HepG2 (cell line): ENCODE measurements around the gene BAIAP2L1. TPM values are rescaled to one million over a fixed set of nuclear protein-coding genes. Genes with fewer than 3 reads are reported as not detected.
A peak's percentile ranks its signal among the peaks of the same experiment; 100 is the strongest.

ENCODE experiments used
- BRD4 ChIP-seq: sonication (generic); formaldehyde crosslinking; IDR thresholded peaks from 2 replicates; pipeline ENCODE4 v1.4.0; 2020; ENCODE audit warnings: missing genetic modification reagents
- CREB1 ChIP-seq, 2 experiments: fragments of 450-650 bp in 1 of 2; IDR thresholded peaks; 2 replicates each; pipeline ENCODE4 v1.6.1; 2016 to 2017; ENCODE audit warnings: control low read depth in 1 of 2, mild to moderate bottlenecking in 1 of 2, missing compliant biosample characterization in 1 of 2, missing genetic modification characterization in 1 of 2
- MTA3 ChIP-seq: sonication (generic); formaldehyde crosslinking; IDR thresholded peaks from 2 replicates; pipeline ENCODE4 v1.4.0; 2020; ENCODE audit warnings: missing genetic modification reagents
- NRL ChIP-seq: sonication (generic); formaldehyde crosslinking; IDR thresholded peaks from 2 replicates; pipeline ENCODE4 v1.5.0; 2020; ENCODE audit warnings: missing genetic modification reagents, mild to moderate bottlenecking, moderate library complexity, borderline replicate concordance
- RBFOX2 ChIP-seq: fragments of 200-400 bp; formaldehyde crosslinking; IDR thresholded peaks from 2 replicates; pipeline ENCODE4 v1.6.1; 2017; ENCODE audit warnings: low read depth, mild to moderate bottlenecking, low read length
- REPIN1 ChIP-seq: sonication (generic); formaldehyde crosslinking; IDR thresholded peaks from 2 replicates; pipeline ENCODE4 v1.8.0; 2022; ENCODE audit warnings: missing genetic modification reagents, low read depth, mild to moderate bottlenecking, borderline replicate concordance
- RXRA ChIP-seq: sonication (generic); formaldehyde crosslinking; IDR thresholded peaks from 2 replicates; pipeline ENCODE4 v1.5.1; 2020; ENCODE audit warnings: missing genetic modification reagents
- SMARCE1 ChIP-seq: fragments of 450-650 bp; IDR thresholded peaks from 2 replicates; pipeline ENCODE4 v1.6.1; 2017; ENCODE audit warnings: borderline replicate concordance
- SOX5 ChIP-seq: IDR thresholded peaks from 2 replicates; pipeline ENCODE4 v1.6.1; 2016; ENCODE audit warnings: borderline replicate concordance
- SP2 ChIP-seq: sonication (generic); formaldehyde crosslinking; IDR thresholded peaks from 2 replicates; pipeline ENCODE4 v1.5.1; 2020; ENCODE audit warnings: mild to moderate bottlenecking, missing genetic modification reagents
- ZBTB20 ChIP-seq: sonication (generic); formaldehyde crosslinking; IDR thresholded peaks from 2 replicates; pipeline ENCODE4 v1.8.1; 2023; ENCODE audit warnings: missing genetic modification reagents, low read depth, mild to moderate bottlenecking, borderline replicate concordance
- ZBTB43 ChIP-seq: sonication (generic); formaldehyde crosslinking; conservative IDR thresholded peaks from 2 replicates; pipeline ENCODE4 v1.4.0; 2020; ENCODE audit warnings: missing genetic modification reagents
- ZFP62 ChIP-seq: sonication (generic); formaldehyde crosslinking; IDR thresholded peaks from 2 replicates; pipeline ENCODE4 v1.4.0; 2020; ENCODE audit warnings: missing genetic modification reagents
- ZFP90 ChIP-seq: sonication (generic); formaldehyde crosslinking; IDR thresholded peaks from 2 replicates; pipeline ENCODE4 v1.8.0; 2022; ENCODE audit warnings: missing genetic modification reagents, mild to moderate bottlenecking, inconsistent platforms, borderline replicate concordance
- ZFP91 ChIP-seq: sonication (generic); formaldehyde crosslinking; IDR thresholded peaks from 2 replicates; pipeline ENCODE4 v1.9.0; 2022; ENCODE audit warnings: missing genetic modification reagents, mild to moderate bottlenecking, borderline replicate concordance
- ZNF280B ChIP-seq: sonication (generic); formaldehyde crosslinking; IDR thresholded peaks from 2 replicates; pipeline ENCODE4 v1.5.0; 2020; ENCODE audit warnings: missing genetic modification reagents, mild to moderate bottlenecking, borderline replicate concordance
- ZNF335 ChIP-seq: sonication (generic); formaldehyde crosslinking; IDR thresholded peaks from 2 replicates; pipeline ENCODE4 v1.4.0; 2020; ENCODE audit warnings: missing genetic modification reagents
- ZNF513 ChIP-seq: sonication (generic); formaldehyde crosslinking; conservative IDR thresholded peaks from 2 replicates; pipeline ENCODE4 v1.5.0; 2020; ENCODE audit warnings: missing genetic modification reagents
- ZNF589 ChIP-seq: sonication (generic); formaldehyde crosslinking; conservative IDR thresholded peaks from 2 replicates; pipeline ENCODE4 v1.8.0; 2022; ENCODE audit warnings: mild to moderate bottlenecking, moderate library complexity, missing genetic modification reagents
- ZNF75D ChIP-seq: sonication (generic); formaldehyde crosslinking; IDR thresholded peaks from 2 replicates; pipeline ENCODE4 v1.8.1; 2023; ENCODE audit warnings: missing genetic modification reagents, mild to moderate bottlenecking, borderline replicate concordance
- ZNF792 ChIP-seq: IDR thresholded peaks from 2 replicates; pipeline ENCODE4 v1.6.1; 2016
- ZNF816 ChIP-seq: sonication (generic); formaldehyde crosslinking; IDR thresholded peaks from 2 replicates; pipeline ENCODE4 v1.8.0; 2022; ENCODE audit warnings: missing genetic modification reagents, mild to moderate bottlenecking, borderline replicate concordance
- polyA plus RNA-seq, 8 experiments: library from polyadenylated mRNA; depleted of rRNA in 3 of 8; stranded (reverse) in 7 of 8; unstranded in 1 of 8; fragments of >200 nt; fragmentation: Illumina TruSeq in 4 of 8; extraction: Trizol in 4 of 8; gene quantifications; 2 replicates each; pipeline versions ENCODE4 v1.2.1 to v1.2.3, GENCODE V29; 2011 to 2016; ENCODE audit warnings: low read depth in 4 of 8, missing spikeins in 1 of 8, mixed read lengths in 1 of 8; ENCODE audit not compliant: insufficient read depth in 1 of 8
- total RNA-seq, 5 experiments: library from RNA; depleted of rRNA; stranded (reverse); fragments of >200 nt; fragmentation: Illumina TruSeq; extraction: Trizol; gene quantifications; 2 replicates each; pipeline ENCODE4 v1.2.3, GENCODE V29; 2016; ENCODE audit warnings: low read depth in 1 of 5

The BAIAP2L1 gene
- total and polyA plus RNA-seq, 2 of the 13 experiments (the other 11 are each of a cell fraction or from before 2014, with no cell fraction given) = 13.0 to 21.5 TPM

GRCh38 chr7:98300595-98301372, 100.1 kb downstream of the BAIAP2L1 start (continued):
- TF ChIP-seq NRL (CRISPR knock-in tag) (no peak), ZBTB20 (CRISPR knock-in tag) (peak; percentile 51; the same call in 1 of the 2 replicates), MTA3 (CRISPR knock-in tag) (no peak), ZNF335 (CRISPR knock-in tag) (no peak), BRD4 (CRISPR knock-in tag) (no peak), ZNF792 (CRISPR knock-in tag) (peak; percentile 45; the same call in 1 of the 2 replicates), SP2 (CRISPR knock-in tag) (no peak), RBFOX2 (no peak), ZBTB43 (0 out of 2 replicates have a peak, but pooled peaks have one; percentile 37), ZFP91 (CRISPR knock-in tag) (no peak), REPIN1 (CRISPR knock-in tag) (peak; percentile 63; the same call in 1 of the 2 replicates), ZNF280B (CRISPR knock-in tag) (no peak), CREB1 (IDR thresholded peaks at IDR 0.05) (no peak), CREB1 (CRISPR knock-in tag; IDR thresholded peaks at IDR 0.05) (peak; percentile 61; the same call in 1 of the 2 replicates), ZNF75D (CRISPR knock-in tag) (no peak), SOX5 (CRISPR knock-in tag) (peak; percentile 64; the same call in 1 of the 2 replicates), RXRA (CRISPR knock-in tag) (peak; percentile 37), ZNF589 (no peak), ZNF816 (CRISPR knock-in tag) (no peak; the same call in 1 of the 2 replicates), ZNF513 (CRISPR knock-in tag) (no peak), SMARCE1 (no peak), ZFP62 (no peak), ZFP90 (CRISPR knock-in tag) (no peak)
